Kidney (tissue), 14 donors: Measurements from ENCODE around the gene NUP160. TPM values are rescaled to one million over a fixed set of nuclear protein-coding genes. Genes with fewer than 3 reads are reported as not detected.
A peak's percentile ranks its signal among the peaks of the same experiment; 100 is the strongest.
"Not testable (repeated sequence)": the region's sequence is repeated elsewhere in the genome, so short reads cannot be mapped to it uniquely, and the experiment has no call there.

Experiments used
- DNase-seq, 5 donors: peaks; one replicate each; pipeline ENCODE4 v3.0.0-alpha.2; 2013 to 2020
- FAIRE-seq: peaks from 2 replicates; lab custom pipeline; 2012; peaks lifted over from hg19 to GRCh38; lab: Jason Lieb, UNC
- H3K27ac ChIP-seq, 2 donors: one replicate each; pipeline ENCODE4 v1.7.0; 2013; ENCODE audit warnings: low read depth in 2 of 2, low read length in 2 of 2, inconsistent platforms in 1 of 2
- H3K27me3 ChIP-seq: one replicate; pipeline ENCODE4 v1.7.1; 2013; ENCODE audit warnings: low read length, inconsistent platforms; ENCODE audit not compliant: control insufficient read depth, insufficient read depth
- H3K36me3 ChIP-seq, 3 donors: one replicate each; pipeline versions ENCODE4 v1.7.0 to v1.7.1; 2013; ENCODE audit warnings: low read length in 3 of 3, control low read depth in 1 of 3, inconsistent platforms in 1 of 3; ENCODE audit not compliant: insufficient read depth in 3 of 3, control insufficient read depth in 2 of 3
- H3K4me1 ChIP-seq, 3 donors: one replicate each; pipeline versions ENCODE4 v1.7.0 to v1.7.1; 2013; ENCODE audit warnings: low read length in 3 of 3, inconsistent platforms in 1 of 3, low read depth in 1 of 3; ENCODE audit not compliant: control insufficient read depth in 2 of 3, insufficient read depth in 2 of 3
- H3K4me3 ChIP-seq, 3 donors: one replicate each; pipeline versions ENCODE4 v1.7.0 to v1.8.1; 2013; ENCODE audit warnings: low read length in 3 of 3, control low read depth in 1 of 3, inconsistent platforms in 1 of 3
- H3K9ac ChIP-seq, 3 donors: one replicate each; pipeline versions ENCODE4 v1.7.0 to v1.7.1; 2013; ENCODE audit warnings: low read length in 3 of 3, control low read depth in 1 of 3, inconsistent platforms in 1 of 3
- H3K9me3 ChIP-seq, 3 donors: one replicate each; pipeline versions ENCODE4 v1.7.0 to v1.7.1; 2013; ENCODE audit warnings: low read length in 3 of 3, control low read depth in 1 of 3, inconsistent platforms in 1 of 3; ENCODE audit not compliant: control insufficient read depth in 2 of 3, insufficient read depth in 1 of 3
- intact Hi-C: fragments of 100-400 bp; cut with DNase I; formaldehyde crosslinking; loops from one replicate; pipeline ENCODE4 v1.11.1; 2022
- polyA plus RNA-seq: library from polyadenylated mRNA; stranded (reverse); fragments of 350-450 nt; fragmentation: Illumina TruSeq; extraction: RNeasy Lipid Tissue Mini Kit (QIAGEN cat#74804); gene quantifications from one replicate; pipeline ENCODE4 v1.2.3, GENCODE V29; 2014; ENCODE audit warnings: low read depth, low replicate concordance; ENCODE audit not compliant: insufficient read depth
- total RNA-seq: library from RNA; stranded (reverse); fragmentation: NEBNext Ultra II Directional; extraction: Animal tissue kit (Norgen Biotek cat#: 25700); gene quantifications from one replicate; pipeline ENCODE4 v1.2.1, GENCODE V29; 2021
- TF ChIP-seq, protein P1 (sequence below): IDR thresholded peaks from 3 replicates; pipeline ENCODE4 v1.5.1; 2012; ENCODE audit warnings: mild to moderate bottlenecking, moderate library complexity, borderline replicate concordance; ENCODE audit not compliant: insufficient read depth; ENCODE audit errors: extremely low read depth
- donor health status: control.
- donor health status: control.
- donor health status: control.
- donor health status: control.
- donor health status: control.
- donor health status: DM: yes; HTN: yes; CAD: no.
- donor health status: Normal renal cell carcinoma (clear cell type).

Gene NUP160
- total and polyA plus RNA-seq, 2 donors from 2014 or later: 6.8 to 39.3 TPM

DNA sequence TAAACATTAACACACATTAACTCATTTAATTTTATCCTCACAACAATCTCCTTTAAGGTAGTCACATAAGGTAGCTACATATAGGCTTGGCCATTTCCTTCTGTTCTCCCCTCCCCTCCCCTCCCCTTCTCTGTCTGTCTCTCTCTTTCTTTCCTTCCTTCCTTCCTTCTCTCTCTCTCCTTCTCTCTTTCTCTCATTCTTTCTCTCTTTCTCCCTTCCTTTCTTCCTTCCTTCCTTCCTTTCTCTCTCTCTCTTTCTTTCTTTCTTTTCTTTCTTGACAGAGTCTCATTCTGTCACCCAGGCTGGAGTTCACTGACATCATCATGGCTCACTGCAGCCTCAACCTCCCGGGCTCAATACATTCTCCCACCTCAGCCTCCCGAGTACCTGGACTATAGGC, 22.3 kb upstream of the NUP160 start:
- Histone ChIP-seq H3K27ac (no peak overlapping the region), H3K9ac (no peak overlapping the region), H3K4me3 (no peak overlapping the region), H3K9me3 (peaks cover 0 to 1% (median 0%) of the 10 kb centered on the region in 3 donors), H3K4me1 (no peaks in the 10 kb centered on the region), H3K36me3 (no peaks in the 10 kb centered on the region), H3K27me3 (no peaks in the 10 kb centered on the region)
- DNase-seq: no peak
- no peak for FAIRE-seq
- intact Hi-C loops: no loop called here
- TF ChIP-seq, protein P1, sequence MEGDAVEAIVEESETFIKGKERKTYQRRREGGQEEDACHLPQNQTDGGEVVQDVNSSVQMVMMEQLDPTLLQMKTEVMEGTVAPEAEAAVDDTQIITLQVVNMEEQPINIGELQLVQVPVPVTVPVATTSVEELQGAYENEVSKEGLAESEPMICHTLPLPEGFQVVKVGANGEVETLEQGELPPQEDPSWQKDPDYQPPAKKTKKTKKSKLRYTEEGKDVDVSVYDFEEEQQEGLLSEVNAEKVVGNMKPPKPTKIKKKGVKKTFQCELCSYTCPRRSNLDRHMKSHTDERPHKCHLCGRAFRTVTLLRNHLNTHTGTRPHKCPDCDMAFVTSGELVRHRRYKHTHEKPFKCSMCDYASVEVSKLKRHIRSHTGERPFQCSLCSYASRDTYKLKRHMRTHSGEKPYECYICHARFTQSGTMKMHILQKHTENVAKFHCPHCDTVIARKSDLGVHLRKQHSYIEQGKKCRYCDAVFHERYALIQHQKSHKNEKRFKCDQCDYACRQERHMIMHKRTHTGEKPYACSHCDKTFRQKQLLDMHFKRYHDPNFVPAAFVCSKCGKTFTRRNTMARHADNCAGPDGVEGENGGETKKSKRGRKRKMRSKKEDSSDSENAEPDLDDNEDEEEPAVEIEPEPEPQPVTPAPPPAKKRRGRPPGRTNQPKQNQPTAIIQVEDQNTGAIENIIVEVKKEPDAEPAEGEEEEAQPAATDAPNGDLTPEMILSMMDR: no peak

- Histone ChIP-seq H3K4me3 (no peak overlapping the region), H3K27me3 (no peaks in the 10 kb centered on the region), H3K9ac (no peak overlapping the region), H3K36me3 (no peaks in the 10 kb centered on the region), H3K27ac (no peak overlapping the region), H3K4me1 (no peaks in the 10 kb centered on the region), H3K9me3 (no peaks in the 10 kb centered on the region)
- TF ChIP-seq, protein P1: no peak
- DNase-seq: peak in 1 of 5 donors; percentile 30
- intact Hi-C loops: no loop called here
- no peak for FAIRE-seq
These were observed 21.6 kb upstream of the NUP160 start for GRCh38 chr11:47869544-47870393.

GRCh38 chr11:47867823-47868222, 19.7 kb upstream of the NUP160 start:
- Histone ChIP-seq H3K4me1 (no peaks in the 10 kb centered on the region), H3K27me3 (no peaks in the 10 kb centered on the region), H3K27ac (no peak overlapping the region), H3K4me3 (no peak overlapping the region), H3K36me3 (no peaks in the 10 kb centered on the region), H3K9me3 (no peaks in the 10 kb centered on the region), H3K9ac (no peak overlapping the region)
- intact Hi-C loops: no loop called here
- TF ChIP-seq, protein P1: no peak
- DNase-seq (no peak), FAIRE-seq (no peak)

DNA sequence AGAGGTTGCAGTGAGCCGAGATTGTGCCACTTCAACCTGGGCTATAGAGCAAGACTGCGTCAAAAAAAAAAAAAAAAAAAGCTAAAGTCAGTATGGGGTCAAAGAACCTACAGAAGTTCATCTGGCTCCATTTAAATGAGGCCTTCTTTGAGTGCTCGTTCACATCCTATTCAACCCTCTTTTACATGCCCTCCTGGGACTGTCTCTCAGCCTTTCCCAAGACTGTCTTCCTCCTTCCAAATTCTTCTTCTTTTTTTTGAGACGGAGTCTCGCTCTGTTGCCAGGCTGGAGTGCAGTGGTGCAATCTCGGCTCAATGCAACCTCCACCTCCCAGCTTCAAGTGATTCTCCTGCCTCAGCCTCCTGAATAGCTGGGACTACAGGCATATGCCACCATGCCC, 18.7 kb upstream of the NUP160 start:
- DNase-seq, H3K9me3 ChIP-seq, H3K36me3 ChIP-seq, H3K4me1 ChIP-seq, H3K4me3 ChIP-seq, intact Hi-C loops, FAIRE-seq, H3K9ac ChIP-seq, H3K27me3 ChIP-seq, H3K27ac ChIP-seq: not testable (repeated sequence)
